ENCODE measurements around the gene POLDIP3.
"Not testable (repeated sequence)": the region's sequence is repeated elsewhere in the genome, so short reads cannot be mapped to it uniquely, and the experiment has no call there.

Gene POLDIP3

DNA sequence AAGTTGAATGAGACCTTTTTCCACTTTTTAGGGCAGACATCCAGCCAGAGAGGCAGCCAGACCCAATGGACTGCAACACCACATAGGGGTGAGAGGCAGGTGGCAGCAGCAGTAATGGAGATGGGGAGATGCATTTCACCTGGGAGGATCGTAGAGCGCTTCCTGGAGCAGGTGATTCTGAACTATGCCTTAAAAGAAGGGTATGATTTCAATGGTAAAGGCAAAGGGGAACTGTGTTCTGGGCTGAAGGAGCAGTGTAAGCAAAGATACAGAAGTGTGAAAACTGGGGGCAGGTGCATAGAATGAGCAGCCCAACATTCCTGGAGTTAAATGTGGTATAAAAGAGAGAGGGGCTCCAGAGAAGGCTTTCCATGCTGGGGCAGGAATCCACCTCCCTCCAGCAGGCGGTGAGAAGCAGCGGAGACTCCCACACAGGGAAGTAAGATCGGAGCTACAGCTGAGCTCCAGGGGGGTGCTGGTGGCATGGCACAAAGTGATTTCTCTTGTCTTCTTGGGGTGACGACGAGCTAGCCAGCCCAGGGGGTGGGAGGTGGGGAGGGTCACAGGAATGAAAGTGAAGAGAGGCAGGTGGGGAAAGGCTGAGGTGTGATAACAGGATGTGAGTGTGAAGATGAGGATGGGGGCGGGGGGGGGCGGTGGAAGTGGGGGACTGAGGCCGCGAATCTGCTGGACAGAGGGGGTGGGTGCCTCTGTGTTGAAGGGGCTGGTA lies 65.2 kb downstream of the POLDIP3 start:
- DNase-seq = no peak

DNA sequence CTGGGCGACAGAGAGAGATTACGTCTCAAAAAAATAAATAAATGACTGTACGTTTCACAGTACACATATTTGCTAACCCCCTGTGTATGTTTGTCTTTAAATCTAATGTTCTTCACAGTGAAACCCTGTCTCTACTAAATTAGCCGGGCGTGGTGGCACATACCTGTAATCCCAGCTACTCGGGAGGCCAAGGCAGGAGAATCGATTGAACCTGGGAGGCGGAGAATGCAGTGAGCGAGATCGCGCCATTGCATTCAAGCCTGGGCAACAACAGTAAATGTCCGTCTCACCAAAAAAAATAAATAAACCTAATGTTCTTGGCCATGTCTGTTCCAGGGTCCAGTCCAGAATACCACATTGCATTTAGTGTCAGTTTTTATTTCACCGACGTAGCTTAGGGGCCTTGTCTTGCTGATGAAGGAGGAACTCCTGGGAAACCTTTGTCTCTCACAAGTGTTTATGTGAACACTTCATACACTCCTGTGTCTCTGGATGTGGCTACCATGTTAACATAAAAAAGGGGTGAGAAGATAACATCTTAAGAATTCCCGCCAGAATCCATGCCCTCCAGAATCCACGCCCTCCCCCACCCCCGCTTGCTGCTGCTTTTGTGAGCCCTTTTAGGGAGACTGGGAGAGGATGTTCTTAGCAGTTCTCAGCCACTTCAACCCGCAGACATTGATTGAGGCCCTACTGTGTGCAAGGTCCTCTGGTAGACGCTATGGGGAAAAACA lies 65.9 kb downstream of the POLDIP3 start:
- no peak for DNase-seq

DNA sequence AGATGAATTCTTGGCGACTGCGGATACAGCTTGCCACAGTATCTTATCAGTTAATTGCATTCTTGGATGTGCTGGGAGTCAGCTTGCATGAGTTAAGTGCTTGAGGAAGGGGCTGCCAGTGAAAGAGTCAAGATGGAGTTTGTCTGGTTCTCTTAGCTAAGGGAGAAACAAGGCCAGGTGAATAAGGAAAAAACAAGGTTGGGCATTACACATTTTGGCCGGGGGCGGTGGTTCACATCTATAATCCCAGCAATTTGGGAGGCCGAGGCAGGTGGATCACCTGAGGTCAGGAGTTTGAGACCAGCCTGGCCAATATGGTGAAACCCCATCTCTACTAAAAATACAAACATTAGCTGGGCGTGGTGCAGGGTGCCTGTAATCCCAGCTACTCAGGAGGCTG lies 66.6 kb downstream of the POLDIP3 start:
- not testable (repeated sequence) for DNase-seq

DNA sequence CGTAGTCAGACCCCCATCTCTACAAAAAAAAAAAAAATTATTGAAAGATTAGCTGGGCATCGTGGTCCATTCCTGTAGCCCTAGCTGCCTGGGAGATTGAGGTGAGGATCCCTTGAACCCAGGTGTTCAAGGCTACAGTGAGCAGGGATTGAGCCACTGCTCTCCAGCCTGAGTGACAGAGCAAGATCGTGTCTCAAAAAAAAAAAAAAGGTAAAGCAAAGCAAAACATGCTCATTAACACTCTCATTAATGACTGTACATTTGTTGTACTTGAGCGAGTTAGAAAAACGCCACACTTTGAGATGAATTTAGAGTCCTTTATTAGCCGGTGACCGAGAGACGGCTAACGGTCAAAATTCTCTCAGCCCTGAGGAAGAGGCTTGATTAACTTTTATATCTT lies 67.1 kb downstream of the POLDIP3 start:
- DNase-seq = no peak

DNA sequence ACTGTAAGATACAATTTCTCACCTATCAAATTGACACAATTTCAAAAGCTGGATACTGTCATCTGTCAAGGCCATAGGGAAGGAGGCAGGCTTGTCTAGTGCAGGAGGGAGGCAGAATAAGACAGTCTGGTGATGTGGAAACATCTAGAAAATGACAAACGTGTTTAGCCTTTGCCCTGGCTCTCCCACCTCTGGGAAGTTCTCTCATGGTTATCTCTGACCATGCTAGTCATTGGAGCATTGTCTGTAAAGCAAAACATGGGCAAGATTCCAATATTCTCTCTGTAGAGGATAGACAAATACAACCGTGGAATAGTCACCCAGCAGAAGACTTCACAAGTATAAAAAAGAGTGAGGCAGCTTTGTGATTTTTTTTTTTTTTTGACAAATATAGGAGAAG lies 70.0 kb downstream of the POLDIP3 start:
- no peak for DNase-seq

DNA sequence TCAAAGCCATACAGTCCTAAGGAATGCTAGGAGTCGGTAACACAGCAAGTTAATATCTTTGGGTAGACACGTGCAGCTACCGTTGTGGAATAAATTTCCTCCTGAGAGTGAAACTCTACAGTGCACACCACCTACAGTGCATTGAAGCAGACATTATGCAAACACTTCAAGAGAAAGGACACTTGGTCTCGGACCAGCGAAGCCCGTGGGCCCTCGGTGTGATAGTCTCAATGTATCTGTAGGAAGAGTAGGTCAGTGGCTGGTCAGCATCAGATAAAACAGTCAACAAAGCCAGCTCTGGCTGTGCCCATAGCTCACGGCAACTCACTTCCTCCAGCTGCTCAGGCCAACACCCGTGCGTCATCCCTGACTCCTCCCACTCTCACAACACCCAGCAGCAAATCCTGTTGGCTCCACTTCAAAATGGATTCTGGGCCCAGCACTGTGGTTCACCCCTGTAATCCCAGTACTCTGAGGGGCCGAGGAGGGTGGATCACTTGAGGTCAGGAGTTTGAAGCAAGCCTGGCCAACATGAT lies 75.4 kb downstream of the POLDIP3 start:
- not testable (repeated sequence) for DNase-seq

DNA sequence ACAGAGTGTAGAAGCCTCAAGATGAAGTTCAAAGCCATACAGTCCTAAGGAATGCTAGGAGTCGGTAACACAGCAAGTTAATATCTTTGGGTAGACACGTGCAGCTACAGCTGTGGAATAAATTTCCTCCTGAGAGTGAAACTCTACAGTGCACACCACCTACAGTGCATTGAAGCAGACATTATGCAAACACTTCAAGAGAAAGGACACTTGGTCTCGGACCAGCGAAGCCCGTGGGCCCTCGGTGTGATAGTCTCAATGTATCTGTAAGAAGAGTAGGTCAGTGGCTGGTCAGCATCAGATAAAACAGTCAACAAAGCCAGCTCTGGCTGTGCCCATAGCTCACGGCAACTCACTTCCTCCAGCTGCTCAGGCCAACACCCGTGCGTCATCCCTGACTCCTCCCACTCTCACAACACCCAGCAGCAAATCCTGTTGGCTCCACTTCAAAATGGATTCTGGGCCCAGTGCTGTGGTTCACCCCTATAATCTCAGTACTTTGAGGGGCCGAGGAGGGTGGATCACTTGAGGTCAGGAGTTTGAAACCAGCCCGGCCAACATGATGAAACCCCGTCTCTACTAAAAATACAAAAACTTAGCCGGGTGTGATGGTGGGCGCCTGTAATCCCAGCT lies 77.4 kb downstream of the POLDIP3 start:
- DNase-seq = not testable (repeated sequence)

DNA sequence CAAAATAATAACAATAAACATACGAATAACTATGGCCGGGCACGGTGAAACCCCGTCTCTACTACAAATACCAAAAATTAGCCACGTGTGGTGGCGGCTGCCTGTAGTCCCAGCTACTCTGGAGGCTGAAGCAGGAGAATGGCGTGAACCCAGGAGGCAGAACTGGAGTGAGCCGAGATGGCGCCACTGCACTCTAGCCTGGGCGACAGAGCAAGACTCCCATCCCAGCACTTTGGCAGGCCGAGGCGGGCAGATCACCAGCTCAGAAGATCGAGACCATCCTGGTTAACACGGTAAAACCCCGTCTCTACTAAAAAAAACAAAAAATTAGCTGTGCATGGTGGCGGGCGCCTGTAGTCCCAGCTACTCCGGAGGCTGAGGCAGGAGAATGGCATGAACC lies 78.0 kb downstream of the POLDIP3 start:
- DNase-seq = not testable (repeated sequence)

DNA sequence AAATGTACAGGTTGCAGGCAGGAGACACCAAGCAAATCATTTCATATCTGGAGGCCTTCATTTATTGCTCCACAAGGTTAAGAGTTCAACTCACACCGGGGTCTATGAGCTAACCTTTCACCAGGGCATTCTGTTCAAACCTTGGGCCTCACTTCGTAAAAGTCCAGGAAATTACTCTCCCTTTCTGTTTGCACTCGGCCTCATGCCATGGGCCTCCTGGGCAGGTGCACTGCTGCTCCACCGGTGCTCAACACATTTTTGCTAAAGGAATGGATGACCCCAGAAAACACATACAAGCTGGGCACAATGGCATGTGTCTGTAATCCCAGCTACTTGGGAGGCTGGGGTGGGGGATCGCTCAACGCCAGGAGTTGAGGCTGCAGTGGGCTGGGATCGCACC lies 78.5 kb downstream of the POLDIP3 start:
- DNase-seq = no peak

DNA sequence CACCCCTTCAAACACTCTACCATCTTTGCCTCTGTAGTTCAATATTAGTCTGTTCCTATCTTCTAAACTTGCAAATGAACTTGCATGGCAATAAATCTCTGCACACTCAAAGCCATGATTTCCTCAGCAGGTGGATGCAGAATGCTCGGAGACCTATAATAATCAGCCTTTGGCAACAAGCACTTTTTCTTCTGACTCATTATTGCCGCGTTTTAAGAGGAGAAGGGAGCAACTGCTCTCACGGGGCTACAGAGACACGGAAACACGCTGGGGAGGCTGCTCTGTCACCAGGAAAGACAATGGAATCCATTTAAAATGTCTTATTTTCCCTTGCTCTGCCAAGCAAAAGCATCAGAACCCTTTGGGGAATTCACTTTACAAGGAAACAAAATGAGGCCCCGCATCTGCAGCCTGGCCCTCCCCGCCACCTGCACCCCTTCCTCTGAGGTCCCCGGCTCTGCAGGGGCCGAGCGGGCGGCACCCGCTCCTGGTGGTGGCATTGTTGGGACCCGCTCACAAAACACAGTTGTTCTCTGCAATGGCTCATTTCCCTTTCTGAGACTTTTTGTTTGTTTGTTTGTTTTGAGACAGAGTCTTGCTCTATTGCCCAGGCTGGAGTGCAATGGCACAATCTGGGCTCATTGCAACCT lies 79.5 kb downstream of the POLDIP3 start:
- not testable (repeated sequence) for DNase-seq

Data from T1000 (cell line).